B cell (primary cell): ENCODE results near the gene GOLGA1. TPM values are rescaled to one million over a fixed set of nuclear protein-coding genes. Genes with fewer than 3 reads are reported as not detected.

Source experiments
- ATAC-seq: fragments of 200-7000 bp; cut with Tn5 transposase; one replicate; pipeline ENCODE4 v1.10.0; 2021; ENCODE audit warnings: low read depth, mild to moderate bottlenecking, moderate number of reproducible peaks, moderate library complexity
- CTCF ChIA-PET: fragments of 350-600 bp; sonication (Branson Sonifier 250); formaldehyde crosslinking; loops from one replicate; lab custom pipeline; 2021; ENCODE audit warnings: antibody characterized with exemption, inconsistent platforms; lab: Charles Lee
- POLR2A ChIA-PET: fragments of 350-600 bp; sonication (Branson Sonifier 250); formaldehyde crosslinking; loops from one replicate; lab custom pipeline; 2021; ENCODE audit warnings: antibody characterized with exemption; lab: Charles Lee
- DNase-seq: peaks from one replicate; pipeline ENCODE4 v3.0.0; 2013
- H2AFZ ChIP-seq: 2 replicates; pipeline ENCODE4 v1.6.1; 2012; ENCODE audit warnings: mild to moderate bottlenecking, low read depth, low read length; ENCODE audit not compliant: insufficient read depth, poor library complexity, severe bottlenecking
- H3K27ac ChIP-seq, 2 donors: 1 replicate in 1 of 2; 2 replicates in 1 of 2; pipeline ENCODE4 v1.5.1; 2012 to 2013; ENCODE audit warnings: low read length in 2 of 2, mild to moderate bottlenecking in 2 of 2, moderate library complexity in 1 of 2
- H3K27me3 ChIP-seq, 4 experiments: fragments of 200-600 bp in 1 of 4; sonication (generic) in 1 of 4; replicated peaks in 1 of 4; 1 replicate in 2 of 4; 2 replicates in 2 of 4; pipeline versions ENCODE4 v1.6.1 to v1.7.0; 2013 to 2016; ENCODE audit warnings: low read length in 3 of 4, mild to moderate bottlenecking in 2 of 4, mixed read lengths in 1 of 4, moderate library complexity in 1 of 4; ENCODE audit not compliant: insufficient read depth in 4 of 4, control insufficient read depth in 3 of 4; ENCODE audit errors: control extremely low read depth in 1 of 4
- H3K36me3 ChIP-seq, 2 experiments: replicated peaks in 1 of 2; 1 replicate in 1 of 2; 2 replicates in 1 of 2; pipeline versions ENCODE4 v1.6.1 to v1.7.1; 2013; ENCODE audit warnings: low read length in 1 of 2; ENCODE audit not compliant: insufficient read depth in 2 of 2, control insufficient read depth in 1 of 2; ENCODE audit errors: control extremely low read depth in 1 of 2, extremely low read depth in 1 of 2
- H3K4me1 ChIP-seq, 2 donors: fragments of 200-600 bp in 1 of 2; sonication (generic) in 1 of 2; 1 replicate in 1 of 2; 2 replicates in 1 of 2; pipeline versions ENCODE4 v1.5.1 to v1.6.1; 2013 to 2017; ENCODE audit warnings: low read length in 2 of 2; ENCODE audit not compliant: control insufficient read depth in 2 of 2, insufficient read depth in 2 of 2
- H3K4me2 ChIP-seq: replicated peaks from 2 replicates; pipeline ENCODE3; 2012; ENCODE audit warnings: mild to moderate bottlenecking, low read depth, low read length; ENCODE audit not compliant: poor library complexity, severe bottlenecking
- H3K4me3 ChIP-seq, 5 experiments: fragments of 200-600 bp in 1 of 5; sonication (generic) in 1 of 5; 1 replicate in 3 of 5; 2 replicates in 2 of 5; pipeline versions ENCODE4 v1.5.1 to v1.7.0; 2011 to 2016; ENCODE audit warnings: low read length in 4 of 5, mild to moderate bottlenecking in 4 of 5, low read depth in 2 of 5, control low read depth in 1 of 5, moderate library complexity in 1 of 5; ENCODE audit not compliant: insufficient read depth in 1 of 5; ENCODE audit errors: control extremely low read depth in 1 of 5, extremely low read depth in 1 of 5
- H3K79me2 ChIP-seq: fragments of 200-600 bp; sonication (generic); one replicate; pipeline ENCODE4 v1.6.0; 2016; ENCODE audit warnings: low read length; ENCODE audit not compliant: control insufficient read depth, insufficient read depth
- H3K9ac ChIP-seq: fragments of 200-600 bp; sonication (generic); 2 replicates; pipeline ENCODE4 v1.6.1; 2017; ENCODE audit warnings: mild to moderate bottlenecking, low read length, moderate library complexity
- H3K9me3 ChIP-seq, 3 donors: one replicate each; pipeline versions ENCODE4 v1.6.1 to v1.7.1; 2013; ENCODE audit warnings: low read length in 2 of 3; ENCODE audit not compliant: control insufficient read depth in 2 of 3, insufficient read depth in 1 of 3; ENCODE audit errors: control extremely low read depth in 1 of 3
- H4K20me1 ChIP-seq: 2 replicates; pipeline ENCODE4 v1.6.0; 2012; ENCODE audit warnings: mild to moderate bottlenecking, low read length; ENCODE audit not compliant: insufficient read depth, control insufficient read depth, poor library complexity, severe bottlenecking
- H3K27ac Mint-ChIP-seq: one replicate; pipeline ENCODE4 v1.8.0; 2021; ENCODE audit warnings: mixed read lengths
- H3K27me3 Mint-ChIP-seq: one replicate; pipeline ENCODE4 v1.8.0; 2021; ENCODE audit warnings: mixed read lengths
- H3K4me1 Mint-ChIP-seq: one replicate; pipeline ENCODE4 v1.8.0; 2021; ENCODE audit warnings: mixed read lengths
- H3K4me3 Mint-ChIP-seq: one replicate; pipeline ENCODE4 v1.8.0; 2021; ENCODE audit warnings: mixed read lengths
- H3K9me3 Mint-ChIP-seq: one replicate; pipeline ENCODE4 v1.8.0; 2022; ENCODE audit warnings: mixed read lengths; ENCODE audit not compliant: insufficient read depth
- CTCF ChIP-seq: fragments of 200-600 bp; IDR thresholded peaks from one replicate; pipeline ENCODE4 v1.8.0; 2022; ENCODE audit warnings: antibody characterized with exemption, mild to moderate bottlenecking
- EZH2 ChIP-seq: IDR thresholded peaks from 2 replicates; pipeline ENCODE4 v1.6.1; 2012; ENCODE audit warnings: borderline replicate concordance, low read depth, mild to moderate bottlenecking, moderate library complexity, low read length; ENCODE audit not compliant: insufficient read depth, poor library complexity, severe bottlenecking
- WGBS: methylation state at CpG from one replicate; pipeline ENCODE4 v1.1.5; 2013; ENCODE audit warnings: missing lambda C conversion rate; ENCODE audit not compliant: insufficient coverage; 5-methylcytosine and 5-hydroxymethylcytosine counted together
- intact Hi-C: fragments of 100-400 bp; cut with micrococcal nuclease; formaldehyde crosslinking; loops from one replicate; pipeline ENCODE4 v1.10.0; 2022
- polyA plus RNA-seq: library from polyadenylated mRNA; depleted of rRNA; stranded (reverse); fragments of >200 nt; gene quantifications from 2 replicates; pipeline ENCODE4 v1.2.3, GENCODE V29; 2012
- total RNA-seq, 2 donors: library from RNA; stranded (reverse); fragments of 120-200 nt in 1 of 2; gene quantifications; 1 replicate in 1 of 2; 2 replicates in 1 of 2; pipeline versions ENCODE4 v1.2.3 to v1.2.4, GENCODE V29; 2013 to 2022

The GOLGA1 gene
- total and polyA plus RNA-seq, 2 donors (not counting 1 experiment from before 2014, with no cell fraction given): 13.4 to 26.2 TPM

GRCh38 chr9:124954255-124954654 is 13.4 kb upstream of the GOLGA1 start:
- H3K4me3 Mint-ChIP-seq: no peak overlapping the region
- no peak overlapping the region for H3K4me3 ChIP-seq
- no peak overlapping the region for H2AFZ ChIP-seq
- H3K27ac ChIP-seq: no peak overlapping the region
- intact Hi-C loops: no loop called here
- H4K20me1 ChIP-seq: no peaks in the 10 kb centered on the region
- H3K79me2 ChIP-seq: no peaks in the 10 kb centered on the region
- POLR2A ChIA-PET: no interaction called here
- no peak for ATAC-seq
- no peak for TF ChIP-seq EZH2
- no peak for TF ChIP-seq CTCF
- WGBS: no CpG with 5 or more reads among the region's 1 CpG
- no peaks in the 10 kb centered on the region for H3K9me3 ChIP-seq
- no peaks in the 10 kb centered on the region for H3K36me3 ChIP-seq
- CTCF ChIA-PET: no interaction called here
- H3K27me3 ChIP-seq: no peaks in the 10 kb centered on the region
- peaks cover 13% of the 10 kb centered on the region for H3K4me1 Mint-ChIP-seq
- peaks cover 15% of the 10 kb centered on the region in 2 donors for H3K4me1 ChIP-seq
- H3K27ac Mint-ChIP-seq: no peak overlapping the region
- no peak overlapping the region for H3K9ac ChIP-seq
- no peak for DNase-seq
- no peak overlapping the region for H3K4me2 ChIP-seq
- H3K27me3 Mint-ChIP-seq: no peaks in the 10 kb centered on the region
- no peaks in the 10 kb centered on the region for H3K9me3 Mint-ChIP-seq

GRCh38 chr9:124950050-124950718 is 9.3 kb upstream of the GOLGA1 start:
- H3K27ac ChIP-seq: peak overlapping the region; percentile 48 to 76
- no peaks in the 10 kb centered on the region for H3K27me3 Mint-ChIP-seq
- H3K9me3 Mint-ChIP-seq: no peaks in the 10 kb centered on the region
- H3K36me3 ChIP-seq: no peaks in the 10 kb centered on the region
- intact Hi-C loops: no loop called here
- no peaks in the 10 kb centered on the region for H3K79me2 ChIP-seq
- TF ChIP-seq CTCF: no peak
- TF ChIP-seq EZH2: no peak
- no peak overlapping the region for H3K9ac ChIP-seq
- no peaks in the 10 kb centered on the region for H3K9me3 ChIP-seq
- ATAC-seq (peak; percentile 31), DNase-seq (peak; percentile 42)
- H3K4me2 ChIP-seq: peak overlapping the region; percentile 55
- WGBS: no CpG with 5 or more reads among the region's 3 CpGs
- peak overlapping the region; percentile 54 for H3K27ac Mint-ChIP-seq
- H4K20me1 ChIP-seq: no peaks in the 10 kb centered on the region
- H2AFZ ChIP-seq: peak overlapping the region; percentile 58
- H3K4me1 ChIP-seq: peaks cover 15% of the 10 kb centered on the region in 2 donors
- POLR2A ChIA-PET: interaction anchor here (0.5 kb wide), 1 partner anchor 26 kb away, joined by 5 read pairs; no protein-coding TSS in a partner anchor
- peak overlapping the region; percentile 17 for H3K4me3 Mint-ChIP-seq
- peaks cover 13% of the 10 kb centered on the region for H3K4me1 Mint-ChIP-seq
- CTCF ChIA-PET: interaction anchor here (0.9 to 1.1 kb wide), 2 partner anchors 9 to 120 kb away, joined by 3 to 5 read pairs; no protein-coding TSS in a partner anchor
- H3K4me3 ChIP-seq: no peak overlapping the region
- no peaks in the 10 kb centered on the region for H3K27me3 ChIP-seq
